G401 (cell line): ENCODE data around the gene RTCA. TPM values are rescaled to one million over a fixed set of nuclear protein-coding genes. Genes with fewer than 3 reads are reported as not detected.
"Not testable (repeated sequence)": the region's sequence is repeated elsewhere in the genome, so short reads cannot be mapped to it uniquely, and the experiment has no call there.

Experiments
- DNase-seq: peaks from one replicate; pipeline ENCODE4 v3.0.0-alpha.2; 2015; ENCODE audit warnings: low spot score
- in situ Hi-C: cut with HindIII; loops from 2 replicates; pipeline ENCODE4 v1.10.0; 2016; ENCODE audit warnings: low sequenced_read_pairs, mixed read lengths
- total RNA-seq: library from RNA; depleted of rRNA; stranded (reverse); fragments of >200 nt; shearing (Covaris generic); gene quantifications from 2 replicates; pipeline ENCODE4 v1.2.3, GENCODE V29; 2014; rRNA removed

Gene RTCA
- total RNA-seq, 1 experiment from 2014 or later, result 40.4 TPM

DNA sequence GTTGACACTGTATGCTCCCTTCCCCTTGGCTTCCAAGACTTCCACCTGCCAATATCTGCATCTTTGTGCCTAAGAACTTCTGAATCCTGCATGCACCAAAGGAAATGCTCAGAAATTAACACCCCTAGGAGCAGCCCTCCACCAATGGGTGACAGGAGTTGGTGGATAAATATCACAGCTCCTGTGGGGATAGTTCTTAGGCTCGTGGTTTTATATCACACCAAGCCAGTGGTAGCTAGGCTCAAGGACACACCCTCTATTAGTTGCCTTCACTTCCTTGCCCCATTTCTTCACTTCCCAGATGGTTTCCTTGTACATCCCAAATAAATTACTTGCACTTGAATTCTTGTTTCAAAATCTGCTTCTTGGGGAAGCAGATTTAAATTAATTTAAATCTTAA, 69.4 kb downstream of the RTCA start:
- in situ Hi-C loops, result no loop called here
- DNase-seq, result no peak

DNA sequence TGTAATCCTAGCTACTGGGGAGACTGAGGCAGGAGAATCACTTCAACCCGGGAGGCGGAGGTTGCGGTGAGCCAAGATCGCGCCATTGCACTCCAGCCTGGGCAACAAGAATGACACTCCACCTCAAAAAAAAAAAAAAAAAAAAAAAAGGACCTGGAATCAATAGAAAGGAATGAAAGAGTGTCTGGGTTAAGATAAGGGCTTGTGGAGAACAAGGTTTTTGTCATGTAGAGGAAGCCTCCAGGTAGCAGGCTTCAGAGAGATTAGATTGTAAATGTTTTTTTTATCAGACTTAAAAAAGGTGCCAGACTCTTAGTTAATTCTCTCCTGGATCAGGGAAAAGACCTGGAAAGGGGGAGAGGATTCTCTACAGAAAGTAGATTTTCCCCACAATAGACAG, 71.9 kb downstream of the RTCA start:
- in situ Hi-C loops, DNase-seq: not testable (repeated sequence)

DNA sequence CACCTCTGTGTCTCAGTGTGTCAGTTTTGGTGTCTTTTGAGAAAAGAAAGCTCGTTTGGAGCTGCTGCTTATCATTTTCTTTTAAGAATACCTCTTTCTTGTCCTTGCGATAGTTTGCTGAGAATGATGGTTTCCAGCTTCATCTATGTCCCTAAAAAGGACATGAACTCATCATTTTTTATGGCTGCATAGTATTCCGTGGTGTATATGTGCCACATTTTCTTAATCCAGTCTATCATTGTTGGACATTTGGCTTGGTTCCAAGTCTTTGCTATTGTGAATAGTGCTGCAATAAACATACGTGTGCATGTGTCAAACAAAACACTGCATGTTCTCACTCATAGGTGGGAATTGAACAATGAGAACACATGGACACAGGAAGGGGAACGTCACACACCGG, 73.7 kb downstream of the RTCA start:
- DNase-seq, in situ Hi-C loops: not testable (repeated sequence)

DNA sequence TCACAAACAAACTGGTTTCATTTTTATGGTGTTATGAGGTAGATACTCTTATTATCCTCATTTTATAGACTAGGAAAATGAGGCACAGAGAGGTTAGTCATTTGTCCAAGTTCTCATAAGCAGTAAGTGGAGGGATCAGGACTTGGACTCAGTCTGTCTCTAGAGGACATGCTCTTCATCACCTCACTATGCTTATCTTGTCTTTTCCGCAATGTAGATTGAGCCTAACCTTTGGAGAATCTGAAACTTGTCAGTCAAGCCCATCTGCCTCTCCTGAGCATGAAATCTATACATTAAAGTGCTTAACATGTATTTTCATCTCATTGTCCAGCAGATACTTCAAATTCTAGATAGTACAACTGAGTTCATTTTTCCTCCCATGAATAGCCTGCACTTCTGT, 74.5 kb downstream of the RTCA start:
- in situ Hi-C loops, result no loop called here
- DNase-seq, result no peak

DNA sequence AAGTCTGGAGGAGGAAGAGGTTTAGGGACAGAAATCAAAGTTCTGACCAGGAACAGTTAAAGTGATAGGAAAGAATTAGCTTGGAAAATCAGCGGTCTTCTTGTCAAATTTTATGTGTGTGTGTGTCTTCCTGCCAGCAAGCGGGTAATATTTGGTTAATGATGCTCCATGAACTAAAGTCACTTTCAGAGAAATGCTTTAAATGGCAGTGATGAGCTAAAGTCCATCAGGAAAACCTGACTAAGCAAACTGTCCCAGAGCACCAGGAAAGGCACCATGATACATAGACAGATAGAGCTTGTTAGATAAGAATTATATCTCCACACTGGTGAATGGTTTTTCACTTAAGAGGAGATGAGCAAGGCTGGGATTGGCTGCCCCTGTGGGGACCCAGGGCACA, 76.3 kb downstream of the RTCA start:
- no peak for DNase-seq
- in situ Hi-C loops, result no loop called here

Other genes starting within 250 kb of the RTCA start
- gene SASS6, start 133.3 kb upstream of the RTCA start, total RNA-seq, result 10.7 and 19.4 TPM in 2 replicates
- 3.0 and 6.9 TPM in 2 replicates for gene TRMT13, start 133.1 kb upstream of the RTCA start, total RNA-seq
- gene LRRC39, start 88.0 kb upstream of the RTCA start, total RNA-seq, result 0.34 TPM in 1 of 2 replicates, not detected in the other
- gene DBT, start 16.4 kb upstream of the RTCA start, total RNA-seq, result 3.3 and 4.2 TPM in 2 replicates
- 4.1 and 9.9 TPM in 2 replicates for gene CDC14A, start 86.3 kb downstream of the RTCA start, total RNA-seq